Hepatocyte (in vitro differentiated cells): ENCODE data around the gene RBM47. TPM values are rescaled to one million over a fixed set of nuclear protein-coding genes. Genes with fewer than 3 reads are reported as not detected.

Experiments used
- DNase-seq: peaks from one replicate; pipeline ENCODE4 v3.0.0-alpha.2; 2016; ENCODE audit warnings: low spot score
- H2AFZ ChIP-seq: fragments of 200-600 bp; sonication (generic); 2 replicates; pipeline ENCODE4 v1.6.0; 2016; ENCODE audit warnings: antibody characterized with exemption, mild to moderate bottlenecking
- H3K27ac ChIP-seq: fragments of 200-600 bp; sonication (generic); 2 replicates; pipeline ENCODE4 v1.5.1; 2016; ENCODE audit warnings: mild to moderate bottlenecking
- H3K27me3 ChIP-seq: fragments of 200-600 bp; sonication (generic); 2 replicates; pipeline ENCODE4 v1.6.1; 2016
- H3K36me3 ChIP-seq: fragments of 200-600 bp; sonication (generic); replicated peaks from 2 replicates; pipeline ENCODE4 v1.5.1; 2016; ENCODE audit warnings: low read depth; ENCODE audit not compliant: insufficient read depth
- H3K4me1 ChIP-seq: fragments of 200-600 bp; sonication (generic); 2 replicates; pipeline ENCODE4 v1.5.1; 2016; ENCODE audit warnings: mild to moderate bottlenecking, moderate library complexity; ENCODE audit not compliant: insufficient read depth
- H3K4me2 ChIP-seq: fragments of 200-600 bp; sonication (generic); 2 replicates; pipeline ENCODE4 v1.6.0; 2016
- H3K4me3 ChIP-seq: fragments of 200-600 bp; sonication (generic); 2 replicates; pipeline ENCODE4 v1.5.1; 2016; ENCODE audit warnings: mild to moderate bottlenecking
- H3K79me2 ChIP-seq: fragments of 200-600 bp; sonication (generic); 2 replicates; pipeline ENCODE4 v1.6.0; 2017; ENCODE audit warnings: mild to moderate bottlenecking
- H3K9me2 ChIP-seq: fragments of 200-600 bp; sonication (generic); replicated peaks from 2 replicates; pipeline ENCODE4 v1.6.0; 2017; ENCODE audit warnings: mild to moderate bottlenecking; ENCODE audit not compliant: insufficient read depth
- H3K9me3 ChIP-seq: fragments of 200-600 bp; sonication (generic); 2 replicates; pipeline ENCODE4 v1.5.1; 2016; ENCODE audit warnings: low read depth, mild to moderate bottlenecking
- H4K20me1 ChIP-seq: fragments of 200-600 bp; sonication (generic); 2 replicates; pipeline ENCODE4 v1.6.0; 2016; ENCODE audit warnings: mild to moderate bottlenecking; ENCODE audit not compliant: insufficient read depth, poor library complexity, severe bottlenecking
- EZH2 ChIP-seq: fragments of 200-600 bp; sonication (generic); IDR thresholded peaks from 2 replicates; pipeline ENCODE4 v1.6.1; 2016; ENCODE audit warnings: antibody characterized with exemption, mild to moderate bottlenecking, borderline replicate concordance
- EZH2phosphoT487 ChIP-seq: fragments of 200-600 bp; sonication (generic); IDR thresholded peaks from one replicate; pipeline ENCODE4 v1.6.1; 2018; ENCODE audit warnings: antibody characterized with exemption, mild to moderate bottlenecking, low read depth, moderate library complexity; ENCODE audit not compliant: unreplicated experiment, severe bottlenecking
- WGBS: methylation state at CpG from one replicate; pipeline ENCODE4 v1.1.6; 2016; ENCODE audit warnings: low lambda C conversion rate; ENCODE audit errors: missing lambda C conversion rate; 5-methylcytosine and 5-hydroxymethylcytosine counted together
- polyA plus RNA-seq: library from polyadenylated mRNA; unstranded; fragments of >200 nt; fragmentation: Nextera tagmentation; extraction: Ambion mirVana; gene quantifications from 2 replicates; pipeline ENCODE4 v1.2.1, GENCODE V29; 2016
- total RNA-seq: library from RNA; depleted of rRNA; stranded (reverse); fragments of >200 nt; gene quantifications from 2 replicates; pipeline ENCODE4 v1.2.3, GENCODE V29; 2014
- TF ChIP-seq, protein P1 (sequence below): fragments of 200-600 bp; sonication (generic); IDR thresholded peaks from 2 replicates; pipeline ENCODE4 v1.5.1; 2016; ENCODE audit warnings: antibody characterized with exemption, mild to moderate bottlenecking; ENCODE audit not compliant: poor library complexity

The RBM47 gene
- total and polyA plus RNA-seq, 2 experiments from 2014 or later: 49.8 to 137 TPM

DNA sequence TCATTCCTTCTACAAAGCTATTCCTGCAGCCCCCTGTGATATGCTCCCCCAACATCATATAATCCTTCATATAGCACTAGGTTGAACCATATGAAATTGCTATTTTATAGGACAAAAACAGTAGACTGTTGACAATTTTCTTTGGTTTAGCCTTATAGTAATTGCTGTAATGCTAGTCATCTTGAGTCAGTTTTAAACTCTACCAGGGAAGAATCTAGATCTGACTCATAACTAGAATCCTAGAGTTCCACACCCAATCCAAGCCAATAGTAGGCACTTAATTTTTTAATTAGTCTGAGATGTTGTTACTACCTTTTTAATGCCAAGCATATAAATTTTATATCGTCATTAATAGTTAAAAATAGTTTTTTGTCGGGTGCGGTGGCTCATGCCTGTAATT lies 157.7 kb downstream of the RBM47 start:
- Histone ChIP-seq H3K79me2 (peaks cover 87% of the 10 kb centered on the region), H2AFZ (no peak overlapping the region), H3K27me3 (no peaks in the 10 kb centered on the region), H3K4me3 (no peak overlapping the region), H3K4me2 (no peak overlapping the region), H3K36me3 (no peaks in the 10 kb centered on the region), H3K9me3 (no peaks in the 10 kb centered on the region), H3K4me1 (peaks cover 25% of the 10 kb centered on the region), H3K27ac (peak overlapping the region; percentile 74), H3K9me2 (no peaks in the 10 kb centered on the region), H4K20me1 (peaks cover 9% of the 10 kb centered on the region)
- TF ChIP-seq EZH2 (no peak), EZH2phosphoT487 (no peak)
- TF ChIP-seq, protein P1, sequence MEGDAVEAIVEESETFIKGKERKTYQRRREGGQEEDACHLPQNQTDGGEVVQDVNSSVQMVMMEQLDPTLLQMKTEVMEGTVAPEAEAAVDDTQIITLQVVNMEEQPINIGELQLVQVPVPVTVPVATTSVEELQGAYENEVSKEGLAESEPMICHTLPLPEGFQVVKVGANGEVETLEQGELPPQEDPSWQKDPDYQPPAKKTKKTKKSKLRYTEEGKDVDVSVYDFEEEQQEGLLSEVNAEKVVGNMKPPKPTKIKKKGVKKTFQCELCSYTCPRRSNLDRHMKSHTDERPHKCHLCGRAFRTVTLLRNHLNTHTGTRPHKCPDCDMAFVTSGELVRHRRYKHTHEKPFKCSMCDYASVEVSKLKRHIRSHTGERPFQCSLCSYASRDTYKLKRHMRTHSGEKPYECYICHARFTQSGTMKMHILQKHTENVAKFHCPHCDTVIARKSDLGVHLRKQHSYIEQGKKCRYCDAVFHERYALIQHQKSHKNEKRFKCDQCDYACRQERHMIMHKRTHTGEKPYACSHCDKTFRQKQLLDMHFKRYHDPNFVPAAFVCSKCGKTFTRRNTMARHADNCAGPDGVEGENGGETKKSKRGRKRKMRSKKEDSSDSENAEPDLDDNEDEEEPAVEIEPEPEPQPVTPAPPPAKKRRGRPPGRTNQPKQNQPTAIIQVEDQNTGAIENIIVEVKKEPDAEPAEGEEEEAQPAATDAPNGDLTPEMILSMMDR: no peak
- DNase-seq: no peak
- 93% methylated on average over 3 of the region's 3 CpGs for WGBS

DNA sequence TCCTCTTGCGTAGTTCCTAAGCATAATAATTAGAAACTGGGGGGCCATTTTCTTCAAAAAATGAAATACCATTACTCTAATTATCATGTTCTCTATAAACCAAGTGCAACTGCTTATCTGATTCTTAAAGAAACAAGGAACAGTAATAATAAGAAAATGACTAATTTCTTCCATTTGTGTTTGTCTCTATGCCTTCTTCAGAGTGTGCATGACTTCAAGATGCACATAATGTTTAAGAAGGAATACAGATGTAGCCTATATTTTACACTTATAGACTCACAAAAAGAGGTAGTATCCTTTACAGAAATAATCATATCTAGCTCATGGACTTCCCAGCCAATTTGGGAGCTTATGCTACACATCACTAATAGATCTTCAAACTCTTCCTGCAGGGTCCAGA lies 162.9 kb downstream of the RBM47 start:
- H3K4me1 ChIP-seq: peaks cover 3% of the 10 kb centered on the region
- no peak overlapping the region for H3K4me2 ChIP-seq
- H3K79me2 ChIP-seq: peaks cover 89% of the 10 kb centered on the region
- H3K4me3 ChIP-seq: no peak overlapping the region
- no peaks in the 10 kb centered on the region for H3K9me3 ChIP-seq
- H2AFZ ChIP-seq: no peak overlapping the region
- H3K27ac ChIP-seq: no peak overlapping the region
- no peak for DNase-seq
- H3K27me3 ChIP-seq: no peaks in the 10 kb centered on the region
- H4K20me1 ChIP-seq: peaks cover 4% of the 10 kb centered on the region
- no peak for TF ChIP-seq EZH2phosphoT487
- TF ChIP-seq EZH2: no peak
- TF ChIP-seq, protein P1: no peak
- H3K36me3 ChIP-seq: no peaks in the 10 kb centered on the region
- 95% methylated on average over 1 of the region's 1 CpG for WGBS
- no peaks in the 10 kb centered on the region for H3K9me2 ChIP-seq

- Histone ChIP-seq H3K4me2 (no peak overlapping the region), H3K36me3 (no peaks in the 10 kb centered on the region), H3K27me3 (no peaks in the 10 kb centered on the region), H3K4me3 (no peak overlapping the region), H3K4me1 (no peaks in the 10 kb centered on the region), H4K20me1 (peaks cover 3% of the 10 kb centered on the region), H3K9me2 (no peaks in the 10 kb centered on the region), H3K27ac (no peak overlapping the region), H3K9me3 (no peaks in the 10 kb centered on the region), H3K79me2 (peaks cover 83% of the 10 kb centered on the region), H2AFZ (no peak overlapping the region)
- TF ChIP-seq, protein P1: no peak
- no peak for TF ChIP-seq EZH2
- TF ChIP-seq EZH2phosphoT487: no peak
- no peak for DNase-seq
- WGBS: 67% methylated on average over 5 of the region's 5 CpGs
These were observed 167.3 kb downstream of the RBM47 start for GRCh38 chr4:40462326-40462725.

- Histone ChIP-seq H3K4me1 (no peaks in the 10 kb centered on the region), H4K20me1 (peaks cover 3% of the 10 kb centered on the region), H3K4me2 (no peak overlapping the region), H3K36me3 (no peaks in the 10 kb centered on the region), H3K9me2 (no peaks in the 10 kb centered on the region), H3K27me3 (no peaks in the 10 kb centered on the region), H3K27ac (no peak overlapping the region), H3K79me2 (peaks cover 83% of the 10 kb centered on the region), H3K4me3 (no peak overlapping the region), H2AFZ (no peak overlapping the region), H3K9me3 (no peaks in the 10 kb centered on the region)
- 95% methylated on average over 7 of the region's 7 CpGs for WGBS
- no peak for DNase-seq
- TF ChIP-seq, protein P1: no peak
- TF ChIP-seq EZH2: no peak
- TF ChIP-seq EZH2phosphoT487: no peak
These were observed 167.8 kb downstream of the RBM47 start for GRCh38 chr4:40461879-40462278.
